GM12801 (cell line): ENCODE results near the gene BCAS4.

Experiments used
- CTCF ChIP-seq: IDR thresholded peaks from one replicate; pipeline ENCODE4 v1.5.1; 2011; ENCODE audit warnings: control low read depth; ENCODE audit not compliant: insufficient read length; ENCODE audit errors: extremely low read depth

The BCAS4 gene

GRCh38 chr20:50756447-50756846, 38.4 kb upstream of the BCAS4 start:
- TF ChIP-seq CTCF = no peak

DNA sequence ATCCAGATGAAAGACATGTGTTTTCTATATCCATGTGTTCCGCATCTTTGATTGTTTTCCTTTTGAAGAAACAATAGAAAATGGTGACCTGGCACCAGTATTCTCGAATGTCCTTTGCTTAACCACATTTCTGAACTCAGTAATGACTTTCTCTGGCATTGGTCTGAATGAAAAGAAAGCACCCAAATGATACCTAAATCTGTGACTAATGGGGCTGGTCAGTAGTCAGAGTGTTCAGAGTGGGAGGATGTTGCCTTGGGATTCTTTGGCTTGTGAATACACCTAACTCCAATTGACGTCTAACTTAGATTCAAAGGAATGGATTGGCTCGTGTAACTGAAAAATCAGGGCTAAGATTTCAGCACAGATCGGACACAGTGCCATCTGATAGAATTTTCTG, 36.4 kb upstream of the BCAS4 start:
- TF ChIP-seq CTCF = no peak

DNA sequence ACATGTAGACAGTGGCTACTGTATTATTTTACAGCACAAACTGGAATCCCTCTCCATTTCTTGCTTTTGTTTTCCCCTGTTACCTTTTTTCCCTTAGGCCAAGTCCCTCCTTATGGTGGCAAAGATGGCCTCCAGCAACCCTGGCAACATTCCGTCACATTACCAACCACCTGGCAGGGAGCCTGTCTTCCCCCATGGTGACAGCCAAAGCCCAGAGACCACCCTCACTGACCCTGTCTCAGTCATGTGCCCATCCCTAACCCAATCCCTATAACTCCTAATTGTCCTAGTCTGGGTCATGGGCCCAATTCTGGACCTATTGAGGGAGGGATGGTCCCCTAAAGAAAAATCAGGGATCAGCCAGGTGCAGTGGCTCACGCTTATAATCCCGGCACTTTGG, 35.9 kb upstream of the BCAS4 start:
- no peak for TF ChIP-seq CTCF

DNA sequence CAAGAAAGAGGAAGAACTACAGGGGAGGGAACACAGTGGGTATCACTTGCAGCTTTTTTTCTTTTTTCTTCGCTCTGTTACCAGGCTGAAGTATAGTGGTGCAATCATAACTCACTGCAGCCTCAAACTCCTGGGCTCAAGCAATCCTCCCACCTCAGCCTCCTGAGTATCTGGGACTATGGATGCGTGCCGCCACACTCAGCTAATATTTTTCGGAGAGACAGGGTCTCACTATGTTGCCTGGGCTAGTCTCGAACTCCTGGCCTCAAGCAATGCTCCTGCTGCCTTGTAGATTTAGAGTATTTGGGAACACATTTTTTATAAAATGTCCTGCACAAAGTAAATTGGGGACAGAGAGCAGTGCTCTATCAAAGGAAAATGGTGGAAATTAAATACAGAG, 35.2 kb upstream of the BCAS4 start:
- TF ChIP-seq CTCF = no peak

DNA sequence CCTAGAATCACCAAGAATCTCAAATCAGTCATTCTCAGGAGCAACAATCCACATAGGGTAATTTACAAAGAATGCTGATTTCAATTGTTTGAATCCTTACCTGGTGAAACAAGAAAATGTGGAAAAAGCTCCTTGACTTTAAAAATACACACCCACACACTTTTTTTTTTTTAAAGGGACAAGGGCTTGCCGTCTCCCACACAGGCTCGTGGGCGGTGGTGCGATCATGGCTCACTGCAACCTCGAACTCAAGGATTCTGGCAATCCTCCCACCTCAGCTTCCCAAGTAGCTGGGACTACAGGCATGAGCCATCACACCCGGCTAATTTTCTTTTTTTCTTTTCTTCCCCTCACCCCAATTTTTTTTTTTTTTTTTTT, 32.8 kb upstream of the BCAS4 start:
- TF ChIP-seq CTCF = no peak

- no peak for TF ChIP-seq CTCF
These were observed 32.2 kb upstream of the BCAS4 start for GRCh38 chr20:50762435-50763220.

DNA sequence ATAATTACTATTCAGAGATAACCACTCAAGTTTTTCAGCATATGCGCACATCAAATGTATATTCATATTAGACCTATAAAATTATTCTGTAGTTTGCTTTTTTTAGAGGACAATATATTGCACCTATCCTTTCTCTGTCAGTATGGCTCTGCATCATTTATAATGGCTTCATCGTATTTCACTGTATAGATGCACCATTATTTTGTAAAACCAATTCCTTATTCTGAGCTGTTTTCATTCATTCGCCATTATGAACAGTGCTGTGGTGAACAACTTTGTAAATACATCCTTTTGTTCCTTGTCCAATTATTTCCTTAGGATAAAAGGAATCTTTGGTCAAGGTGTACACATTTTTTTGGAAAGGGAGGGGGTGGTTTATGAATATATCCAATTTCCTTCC, 29.2 kb upstream of the BCAS4 start:
- TF ChIP-seq CTCF = no peak
